NCI-H2081 (cell line): ENCODE data around the gene SH2B2.
"Not testable (repeated sequence)": the region's sequence is repeated elsewhere in the genome, so short reads cannot be mapped to it uniquely, and the experiment has no call there.

ENCODE experiments used
- DNase-seq, 2 experiments: peaks; one replicate each; lab custom pipeline; 2025; lab: John Stamatoyannopoulos, UW

The SH2B2 gene

GRCh38 chr7:102337002-102337401 is 50.3 kb downstream of the SH2B2 start:
- DNase-seq = not testable (repeated sequence)

GRCh38 chr7:102337420-102337819 is 50.8 kb downstream of the SH2B2 start:
- DNase-seq = not testable (repeated sequence)

GRCh38 chr7:102340599-102341368 is 54.1 kb downstream of the SH2B2 start:
- not testable (repeated sequence) for DNase-seq

GRCh38 chr7:102346983-102347382 is 60.3 kb downstream of the SH2B2 start:
- not testable (repeated sequence) for DNase-seq

- not testable (repeated sequence) for DNase-seq
These were observed 69.7 kb downstream of the SH2B2 start, which contains the start of gene SPDYE6 for GRCh38 chr7:102356344-102356743. Gene SPDYE6 (minus strand): TSS chr7:102356444. CDS start chr7:102356023, 421 bp downstream.

- DNase-seq = peak; percentile 97 to 99
These were observed 77.1 kb downstream of the SH2B2 start for GRCh38 chr7:102363549-102364393.

- DNase-seq = not testable (repeated sequence)
These were observed 77.8 kb downstream of the SH2B2 start for GRCh38 chr7:102364394-102364886.

GRCh38 chr7:102365390-102365789 is 78.7 kb downstream of the SH2B2 start:
- DNase-seq = not testable (repeated sequence)

- not testable (repeated sequence) for DNase-seq
These were observed 83.4 kb downstream of the SH2B2 start for GRCh38 chr7:102370038-102370437.
